HG02623 (cell line): ENCODE measurements around the gene ROR2.

Source experiments
- ATAC-seq: cut with Tn5 transposase; IDR thresholded peaks from one replicate; pipeline ENCODE4 v1.9.1; 2021; ENCODE audit warnings: moderate library complexity; ENCODE audit not compliant: unreplicated experiment

Gene ROR2

DNA sequence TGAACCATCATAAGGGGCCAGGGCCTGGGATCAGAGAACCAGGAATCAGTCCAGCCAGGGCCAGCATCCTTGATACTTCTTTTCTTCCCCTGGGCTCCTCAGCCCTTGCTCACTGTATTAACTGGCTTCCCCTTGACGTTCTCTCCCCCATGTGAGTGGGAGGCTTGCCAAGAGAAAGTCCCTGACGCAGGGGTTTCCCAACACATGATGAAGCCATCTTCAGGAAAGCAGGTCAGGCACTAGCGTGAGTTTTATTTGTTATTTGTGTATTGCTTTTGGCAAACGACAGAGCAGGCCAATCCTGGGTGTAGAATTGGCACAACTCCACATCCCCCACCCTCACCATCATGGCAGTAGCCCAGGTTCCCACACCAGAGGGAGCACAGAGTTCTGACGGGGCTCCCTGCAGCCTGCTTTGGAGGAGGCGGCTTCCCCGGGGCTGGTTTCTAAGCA lies 360.9 kb downstream of the ROR2 start:
- ATAC-seq = no peak

DNA sequence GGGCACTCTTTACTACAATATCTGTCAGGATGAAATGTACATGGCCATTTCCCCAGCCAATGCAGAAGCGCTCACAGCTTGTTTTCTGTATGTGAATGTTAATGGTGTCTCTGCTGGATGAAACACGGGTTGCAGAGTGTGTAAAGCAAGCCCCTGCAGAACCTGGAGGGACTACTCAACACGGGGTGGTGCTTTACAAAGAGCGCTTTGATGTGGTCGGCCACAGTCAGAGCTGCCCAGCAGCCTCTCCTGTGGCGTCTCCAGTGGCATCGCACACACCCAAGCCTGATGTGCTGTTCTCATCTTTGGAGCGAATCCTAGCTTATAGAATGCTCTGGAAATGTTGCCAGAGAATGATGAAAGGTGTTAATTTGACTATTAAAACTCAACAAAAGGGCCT lies 363.7 kb downstream of the ROR2 start:
- no peak for ATAC-seq

DNA sequence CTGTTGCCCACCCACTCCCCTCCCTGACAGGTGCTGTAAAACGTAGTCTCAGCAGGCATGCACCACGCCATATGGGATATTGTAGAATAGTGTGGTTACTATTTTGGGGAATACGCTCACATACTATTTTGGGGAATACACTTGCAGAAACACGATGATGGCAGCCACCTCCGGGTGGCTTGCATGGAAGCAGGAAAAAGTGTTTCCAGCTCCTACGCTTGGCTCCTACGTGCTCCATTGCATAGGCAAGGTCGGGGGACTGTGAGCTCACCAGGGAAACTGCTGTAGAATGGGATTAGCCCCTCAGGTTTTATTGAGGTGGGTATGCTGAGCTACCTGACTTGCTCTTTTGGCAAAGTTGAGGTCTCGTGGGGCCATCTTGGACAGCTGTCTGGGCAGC lies 366.1 kb downstream of the ROR2 start:
- no peak for ATAC-seq

DNA sequence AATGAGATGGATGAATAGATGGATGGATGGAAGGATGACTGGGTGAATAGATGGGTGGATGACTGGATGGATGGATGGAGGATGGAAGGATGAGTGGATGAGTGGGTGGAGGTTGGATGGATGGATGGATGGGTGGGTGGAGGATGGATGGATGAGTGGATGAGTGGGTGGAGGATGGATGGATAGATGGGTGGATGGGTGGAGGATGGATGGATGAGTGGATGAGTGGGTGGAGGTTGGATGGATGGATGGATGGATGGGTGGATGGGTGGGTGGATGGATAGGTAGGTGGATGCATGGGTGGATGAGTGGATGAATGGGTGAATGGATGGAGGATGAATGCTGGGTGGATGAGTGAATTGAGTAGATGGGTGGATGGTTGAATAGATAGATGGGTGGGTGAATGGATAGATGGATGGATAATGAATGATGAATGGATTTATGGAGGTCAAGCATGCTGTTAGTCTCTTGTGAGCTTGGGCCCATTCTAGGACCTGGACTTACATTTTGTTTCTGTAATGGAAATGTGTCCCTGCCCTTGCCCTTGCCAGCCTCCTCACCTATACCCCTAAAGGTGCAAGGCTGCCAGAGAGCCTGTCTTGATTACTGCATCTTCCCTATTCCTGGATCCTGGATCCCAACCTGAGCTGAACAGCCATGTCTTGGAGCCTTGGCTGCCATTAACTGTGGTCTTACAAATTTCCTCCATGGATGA lies 366.7 kb downstream of the ROR2 start:
- ATAC-seq = no peak

DNA sequence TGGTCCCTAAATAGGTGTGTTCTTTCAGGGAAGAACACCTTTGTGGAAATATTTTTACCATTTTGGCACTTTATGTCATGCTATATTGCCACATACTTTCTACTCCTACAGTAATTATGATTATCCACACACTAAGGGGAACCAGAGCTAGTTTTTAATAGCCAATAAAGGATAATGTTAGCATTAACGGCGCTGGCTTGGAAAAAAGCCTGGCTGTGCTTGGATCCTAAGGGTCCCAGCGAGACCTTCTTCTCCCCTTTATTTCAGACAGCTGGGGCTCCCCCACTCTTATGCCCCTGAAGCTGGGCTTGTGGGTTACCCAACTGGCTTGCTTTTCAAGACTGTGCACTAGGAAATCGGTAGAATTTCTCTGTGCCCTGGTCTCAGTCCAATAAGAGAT lies 367.8 kb downstream of the ROR2 start:
- no peak for ATAC-seq

DNA sequence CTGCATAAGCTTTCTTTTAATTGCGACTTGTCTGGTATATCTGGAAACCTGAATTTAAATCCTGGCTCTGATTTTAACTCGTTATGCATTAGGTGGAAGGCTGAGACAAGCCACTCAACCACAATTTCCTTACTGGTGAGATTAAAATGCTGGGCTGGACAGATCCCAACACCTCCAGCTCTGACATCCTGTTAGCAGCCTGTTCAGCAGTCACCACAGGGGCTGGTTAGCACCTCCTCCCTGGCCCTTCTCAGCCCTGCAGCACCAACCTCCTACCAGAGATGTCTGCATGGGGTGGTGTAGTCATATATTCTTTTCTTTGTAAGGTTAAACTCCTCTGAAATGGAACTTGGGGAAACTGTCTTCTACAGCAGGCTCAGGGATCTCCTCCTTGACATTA lies 369.9 kb downstream of the ROR2 start:
- ATAC-seq = no peak

DNA sequence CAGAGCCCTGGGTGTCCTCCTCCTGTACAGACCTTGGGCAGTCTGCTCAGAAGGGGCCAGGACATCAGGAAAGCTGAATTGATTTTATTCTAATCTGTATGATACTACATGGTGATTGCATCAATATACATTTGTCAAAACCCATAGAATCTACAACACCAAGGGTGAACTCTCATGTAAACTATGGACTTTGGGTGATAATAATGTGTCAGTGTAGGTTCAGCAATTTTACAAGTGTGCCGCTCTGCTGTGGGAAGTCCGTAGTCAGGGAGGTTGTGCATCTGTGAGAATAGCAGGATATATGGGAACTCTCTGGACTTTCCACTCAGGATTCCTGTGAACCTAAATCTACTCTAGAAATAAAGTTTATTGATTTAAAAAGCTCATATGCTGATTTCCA lies 371.1 kb downstream of the ROR2 start:
- no peak for ATAC-seq

DNA sequence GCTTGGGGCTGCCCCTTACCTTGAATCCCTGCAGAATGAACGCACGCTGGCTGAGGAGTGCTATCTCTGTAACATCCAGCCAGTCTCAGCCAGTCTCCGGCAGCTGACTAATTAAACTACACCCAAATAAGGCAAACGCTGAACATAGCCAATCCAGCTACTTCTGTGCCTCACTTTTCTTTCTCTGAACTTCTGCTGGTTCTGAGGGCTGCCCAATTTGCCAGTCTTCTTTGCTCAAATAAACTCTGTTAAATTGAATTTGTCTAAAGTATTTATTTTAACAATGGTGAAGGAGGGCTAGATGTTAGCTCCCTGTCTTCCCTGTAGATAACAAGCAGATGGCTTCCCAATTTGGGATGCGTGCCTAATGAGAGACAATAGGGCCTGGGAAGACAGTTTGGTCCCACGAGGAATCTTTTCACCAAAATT lies 372.4 kb downstream of the ROR2 start:
- no peak for ATAC-seq

DNA sequence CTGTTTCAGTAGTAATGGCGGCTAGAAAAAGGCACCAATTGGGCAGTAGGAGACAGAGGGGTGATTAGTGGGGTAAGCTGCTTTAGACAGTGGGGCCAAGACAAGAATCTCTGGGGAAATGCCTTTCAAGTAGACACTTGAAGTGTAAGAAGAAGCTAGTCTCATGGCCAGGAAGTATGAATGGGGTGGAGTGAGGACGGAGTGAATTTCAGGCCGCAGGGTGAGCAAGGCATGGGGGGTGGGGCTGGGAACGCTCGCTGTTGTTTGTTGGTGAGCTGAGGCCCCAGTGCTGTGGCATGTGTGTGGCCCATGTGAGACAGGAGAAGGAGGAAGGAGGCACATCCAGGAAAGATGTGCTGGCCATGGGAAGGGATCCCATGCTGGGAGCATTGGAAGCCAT lies 377.2 kb downstream of the ROR2 start:
- ATAC-seq = no peak

DNA sequence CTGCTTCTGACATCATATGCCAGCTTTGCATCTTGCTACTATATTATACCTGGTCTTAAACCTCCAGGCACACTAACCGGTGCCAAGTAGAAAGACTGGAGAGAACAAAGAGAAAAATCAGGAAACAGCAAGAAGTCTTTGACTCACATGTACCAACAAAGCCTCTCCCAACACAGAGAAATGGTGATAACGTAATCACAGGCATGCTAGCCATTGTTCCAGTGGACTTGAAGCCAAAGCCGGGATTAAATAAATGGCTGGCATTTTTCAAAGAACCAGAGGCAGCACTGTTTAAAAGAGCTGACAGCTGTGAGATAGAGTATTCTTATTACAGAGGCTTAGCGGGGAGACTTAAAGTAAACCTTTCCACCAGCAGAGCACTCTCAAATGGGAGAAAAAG lies 378.0 kb downstream of the ROR2 start:
- no peak for ATAC-seq

DNA sequence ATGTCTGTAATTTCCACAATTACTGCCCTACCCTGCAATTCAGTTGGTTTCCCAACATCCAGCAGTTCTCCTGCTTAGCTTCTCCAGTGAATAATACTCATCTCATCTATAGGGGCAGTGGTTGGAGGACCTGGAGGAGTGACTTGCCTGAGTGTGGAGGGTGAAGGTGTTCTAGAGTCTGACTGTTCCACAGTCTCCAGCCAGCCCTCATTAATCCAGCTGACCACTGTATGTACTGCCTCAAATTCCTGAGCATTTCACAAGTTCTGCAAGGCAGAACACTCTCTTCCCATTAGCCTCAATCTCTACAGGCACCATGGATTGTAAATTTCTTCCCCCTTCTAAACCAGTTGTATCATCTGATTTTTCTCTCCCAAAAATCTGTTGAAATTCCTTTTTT lies 379.0 kb downstream of the ROR2 start:
- no peak for ATAC-seq

DNA sequence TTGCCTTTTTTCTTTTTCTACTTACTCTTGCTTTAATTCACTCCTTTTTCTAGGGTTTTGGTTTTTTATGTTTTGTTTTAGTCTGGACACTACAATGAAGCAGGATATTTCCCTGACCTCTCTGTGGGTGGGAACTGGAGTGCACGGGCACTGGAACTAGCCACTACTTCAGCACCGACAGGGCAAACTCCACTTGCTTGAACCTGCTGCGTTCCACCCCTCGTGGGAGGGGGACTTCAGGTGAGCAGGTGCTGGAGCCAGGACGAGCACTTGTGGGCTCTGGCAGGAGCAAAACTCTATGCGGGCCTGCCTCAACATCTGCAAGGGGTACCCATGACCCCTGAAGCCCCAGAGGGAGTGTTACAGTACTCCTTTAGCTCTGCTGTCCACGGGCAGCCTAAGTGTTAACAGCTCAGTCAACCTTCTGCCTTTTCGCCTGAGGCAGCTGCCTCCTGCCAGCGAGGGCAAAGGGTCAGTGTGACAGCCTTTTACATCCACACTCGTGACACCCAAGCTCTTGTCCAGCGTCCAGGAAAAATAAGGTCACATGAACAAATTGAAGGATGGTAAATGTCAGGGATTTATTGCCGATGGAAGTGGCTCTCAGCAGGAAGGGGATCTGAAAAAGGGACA lies 382.3 kb downstream of the ROR2 start:
- ATAC-seq = no peak

DNA sequence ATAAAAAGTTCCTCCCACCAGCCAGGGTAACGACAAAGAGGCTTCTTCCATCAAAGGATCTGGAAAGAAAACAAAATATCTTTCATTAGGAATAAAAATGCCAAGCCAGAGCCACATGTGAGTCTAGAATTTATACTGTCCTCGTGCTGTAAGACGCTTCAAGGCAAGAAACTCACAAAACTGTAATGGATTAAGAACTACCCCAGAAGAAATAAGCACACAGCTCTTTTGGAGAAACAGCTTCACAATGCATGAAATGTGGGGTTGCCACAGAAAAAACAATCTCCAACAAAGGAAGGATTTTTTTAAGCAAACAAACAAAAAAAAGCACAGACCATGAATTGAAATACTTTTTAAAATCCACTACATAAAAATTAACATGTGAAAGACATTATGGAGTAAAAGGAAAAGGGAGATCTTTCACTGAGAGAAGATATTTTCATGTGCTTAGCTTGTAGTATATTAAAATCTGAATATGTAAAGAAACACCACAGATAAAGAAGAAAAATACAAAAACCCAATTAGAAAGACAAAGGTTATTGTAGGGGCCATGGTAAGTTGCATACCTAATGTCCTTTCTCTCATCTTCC lies 385.9 kb downstream of the ROR2 start:
- ATAC-seq = no peak

DNA sequence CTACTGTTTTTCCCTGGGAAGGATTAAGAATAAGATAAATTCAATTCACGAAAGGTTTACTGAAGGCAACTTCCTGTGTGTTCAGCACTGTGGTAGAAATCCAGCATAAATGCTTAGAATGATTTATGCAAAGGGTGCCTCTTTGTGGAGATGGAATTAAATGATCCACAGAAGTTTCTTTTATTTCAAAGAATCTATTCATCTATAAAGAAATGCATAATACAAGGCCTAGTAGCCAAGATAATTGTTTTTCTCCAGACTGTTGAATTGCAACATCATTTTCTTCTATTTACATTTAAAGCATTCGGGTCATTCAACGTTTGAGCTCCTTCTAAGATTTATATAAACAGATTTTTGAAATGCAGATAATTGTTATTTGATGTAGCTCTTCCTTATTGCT lies 387.6 kb downstream of the ROR2 start:
- ATAC-seq = no peak

DNA sequence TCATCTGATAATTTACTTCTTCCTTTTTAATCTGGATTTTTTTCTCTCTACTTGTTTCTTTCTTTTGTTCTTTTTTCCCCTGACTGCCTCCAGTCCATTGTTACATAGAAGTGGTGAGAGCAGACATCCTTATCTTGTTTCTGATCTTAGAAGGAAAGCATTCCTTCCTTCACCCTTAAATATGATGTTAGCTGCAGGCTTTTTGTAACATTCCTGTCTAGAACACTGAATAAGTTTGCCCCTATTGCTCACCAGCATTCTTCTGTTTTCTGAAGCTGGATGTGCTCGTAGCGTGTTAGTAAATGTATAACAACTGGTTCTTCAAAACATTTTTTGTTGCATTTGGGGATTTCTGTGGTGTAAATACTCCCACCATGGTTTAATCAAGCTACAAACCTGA lies 389.7 kb downstream of the ROR2 start:
- no peak for ATAC-seq

DNA sequence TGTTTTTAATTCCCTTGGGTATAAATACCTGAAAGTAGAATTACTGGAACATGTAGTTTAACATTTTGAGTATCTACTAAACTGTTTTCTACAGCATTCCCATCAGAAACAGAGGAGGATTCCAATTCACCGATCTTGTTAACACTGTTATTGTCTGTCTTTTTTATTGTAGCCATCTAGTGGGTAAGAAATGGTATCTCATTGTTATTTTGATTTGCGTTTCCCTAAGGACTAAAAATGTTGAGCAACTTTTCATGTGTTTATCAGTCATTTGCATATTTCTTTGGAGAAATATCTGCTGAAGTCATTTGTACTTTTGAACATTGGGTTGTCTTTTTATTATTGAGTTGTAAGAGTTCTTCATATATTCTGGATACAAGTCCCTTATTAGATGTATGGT lies 391.1 kb downstream of the ROR2 start:
- no peak for ATAC-seq

DNA sequence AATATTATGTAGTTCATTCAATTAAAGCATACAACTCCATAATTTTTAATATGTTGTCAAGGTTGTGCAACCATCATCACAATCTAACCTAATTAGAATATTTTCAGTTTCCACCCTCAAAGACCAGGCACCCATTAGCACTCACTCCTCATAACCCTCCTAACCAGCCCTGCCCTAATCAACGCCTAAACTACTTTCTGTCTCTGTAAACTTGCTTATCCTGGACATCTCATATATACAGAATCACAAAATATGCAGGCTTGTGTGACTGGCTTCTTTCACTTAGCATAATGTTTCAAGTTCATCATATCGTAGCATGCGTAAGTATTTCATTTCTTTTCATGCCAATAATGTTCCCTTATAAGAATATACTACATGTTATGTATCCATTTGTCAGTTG lies 391.6 kb downstream of the ROR2 start:
- no peak for ATAC-seq

DNA sequence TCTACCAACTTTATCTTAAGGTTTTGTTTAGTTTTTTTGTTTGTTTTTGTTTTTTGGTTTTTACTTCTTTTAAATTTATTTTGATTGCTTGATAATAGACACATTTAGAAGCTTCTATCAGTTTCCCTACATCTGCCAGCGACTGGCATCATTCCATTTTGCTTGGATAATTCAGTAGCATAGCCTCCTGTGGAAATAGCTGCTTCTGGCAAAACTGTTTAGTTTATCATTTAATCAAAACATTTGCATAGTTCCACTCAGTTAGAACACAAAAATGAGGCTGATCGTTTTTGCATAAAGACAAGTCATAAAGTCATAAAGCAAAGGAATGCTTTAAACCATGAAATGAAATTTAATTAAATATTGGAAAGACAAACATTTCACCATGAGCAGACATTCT lies 392.7 kb downstream of the ROR2 start:
- ATAC-seq = no peak

DNA sequence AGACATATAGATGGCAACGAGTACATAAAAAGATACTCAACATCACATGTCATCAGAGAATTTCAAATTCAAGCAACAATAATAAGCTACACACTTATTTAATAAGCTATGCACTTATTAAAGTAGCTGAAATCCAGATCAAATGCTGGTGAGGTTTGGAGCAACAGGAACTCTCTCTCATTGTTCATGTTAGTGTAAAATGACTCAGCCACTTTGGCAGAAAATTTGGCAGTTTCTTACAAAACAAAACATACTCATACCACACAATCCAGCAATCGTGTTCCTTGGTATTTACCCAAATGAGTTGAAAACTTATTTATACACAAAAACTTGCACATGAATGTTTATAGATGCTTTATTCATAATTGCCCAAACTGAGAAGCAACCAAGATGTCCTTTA lies 394.9 kb downstream of the ROR2 start:
- ATAC-seq = no peak

DNA sequence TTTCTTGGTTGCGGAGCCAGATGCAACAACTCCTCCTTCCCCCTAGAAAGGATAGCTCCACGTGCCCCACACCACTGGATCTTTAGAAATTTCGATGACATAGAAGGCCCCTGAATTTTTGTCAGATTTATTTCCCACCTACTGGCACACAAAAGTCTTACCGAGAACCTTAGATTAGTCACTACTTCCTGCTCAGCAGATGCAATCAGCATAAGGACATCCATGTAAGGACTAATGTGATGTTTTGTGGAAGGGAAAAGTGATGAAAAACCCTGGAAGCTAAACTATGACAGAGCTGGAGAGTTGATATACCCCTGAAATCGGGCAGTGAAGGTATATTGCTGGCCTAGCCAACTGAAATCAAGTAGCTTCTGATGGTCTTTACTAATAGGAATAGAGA lies 400.9 kb downstream of the ROR2 start:
- ATAC-seq = no peak

DNA sequence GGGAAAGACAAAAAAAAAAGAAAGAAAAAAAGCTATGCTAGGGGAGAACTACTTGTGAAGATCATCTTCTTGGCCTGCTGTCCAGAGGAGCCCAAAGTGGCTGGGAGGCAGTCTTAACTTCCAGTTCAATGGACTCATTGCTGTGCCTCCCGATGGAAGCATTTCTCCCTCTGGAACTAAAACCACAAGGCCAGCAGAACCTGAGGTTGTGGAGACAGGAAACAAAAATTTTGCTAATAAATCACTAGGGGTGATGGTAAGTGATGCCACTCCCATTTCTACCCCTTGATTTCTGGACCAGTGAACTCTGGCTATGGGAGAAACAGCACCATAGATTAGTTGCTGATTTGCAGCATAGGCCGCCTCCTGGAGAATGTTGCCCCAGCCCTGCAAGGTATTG lies 402.9 kb downstream of the ROR2 start:
- ATAC-seq = no peak

DNA sequence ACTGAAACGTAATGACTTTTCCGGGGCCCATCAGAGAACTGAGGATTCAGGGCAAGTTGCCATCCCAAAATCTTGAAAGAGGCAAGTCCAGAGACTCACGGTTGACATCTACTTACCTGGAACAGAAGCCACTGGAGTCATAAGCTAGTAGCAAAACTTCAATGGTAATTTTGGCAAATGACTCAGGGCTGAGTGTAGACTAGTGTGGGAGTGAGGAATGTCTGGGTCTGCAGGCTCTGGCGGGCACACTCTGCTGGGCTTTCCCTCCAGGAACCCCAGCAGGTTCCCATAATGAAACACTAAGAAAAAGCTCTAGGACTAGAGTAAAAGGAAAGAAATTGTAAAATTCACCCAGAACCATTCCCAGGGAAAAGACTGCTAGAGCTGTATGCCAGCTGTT lies 403.5 kb downstream of the ROR2 start:
- ATAC-seq = no peak

DNA sequence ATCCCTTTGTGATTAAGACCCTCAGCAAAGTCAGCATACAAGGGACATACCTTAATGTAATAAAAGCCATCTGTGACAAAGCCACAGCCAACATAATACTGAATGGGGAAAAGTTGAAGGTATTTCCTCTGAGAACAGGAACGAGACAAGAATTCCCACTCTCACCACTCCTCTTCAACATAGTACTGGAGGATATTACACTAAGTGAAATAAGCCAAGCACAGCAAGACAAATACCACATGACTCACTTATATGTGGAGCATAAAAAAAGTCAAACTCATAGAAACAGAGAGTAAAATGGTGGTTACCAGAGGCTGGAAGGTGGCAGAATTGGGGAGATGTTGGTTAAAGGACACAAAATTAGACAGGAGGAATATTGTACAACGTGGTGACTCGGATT lies 408.3 kb downstream of the ROR2 start:
- no peak for ATAC-seq
